Measurements from ENCODE around the gene CDC23. TPM values are rescaled to one million over a fixed set of nuclear protein-coding genes. Genes with fewer than 3 reads are reported as not detected.
"Not testable (repeated sequence)": the region's sequence is repeated elsewhere in the genome, so short reads cannot be mapped to it uniquely, and the experiment has no call there.

Gene CDC23
- total RNA-seq, 1 donor from 2014 or later, result 29.8 TPM

GRCh38 chr5:138212828-138213160, 329 bp downstream of the CDC23 start:
- DNase-seq, result peak; percentile 71

- no peak for DNase-seq
These were observed 2.1 kb downstream of the CDC23 start for GRCh38 chr5:138210985-138211384.

GRCh38 chr5:138193859-138194258, 19.3 kb downstream of the CDC23 start:
- not testable (repeated sequence) for DNase-seq

GRCh38 chr5:138192826-138193225, 20.3 kb downstream of the CDC23 start:
- no peak for DNase-seq

- DNase-seq, result no peak
These were observed 24.5 kb downstream of the CDC23 start for GRCh38 chr5:138188626-138189025.

GRCh38 chr5:138186002-138186447, 27.1 kb downstream of the CDC23 start:
- DNase-seq, result no peak

GRCh38 chr5:138182808-138183207, 30.3 kb downstream of the CDC23 start:
- no peak for DNase-seq

GRCh38 chr5:138180841-138181240, 32.3 kb downstream of the CDC23 start:
- no peak for DNase-seq

GRCh38 chr5:138180183-138180782, 32.8 kb downstream of the CDC23 start:
- no peak for DNase-seq

- no peak for DNase-seq
These were observed 33.8 kb downstream of the CDC23 start for GRCh38 chr5:138179277-138179857.

- DNase-seq, result peak; percentile 92
These were observed 34.4 kb downstream of the CDC23 start, which contains the start of the genes BRD8 and KIF20A for GRCh38 chr5:138178516-138179276. BRD8 (minus strand) TSS chr5:138178630; CDS start chr5:138178614, 16 bp downstream. KIF20A (plus strand) TSS chr5:138179112; CDS start chr5:138179681, 569 bp downstream.

- no peak for DNase-seq
These were observed 35.1 kb downstream of the CDC23 start for GRCh38 chr5:138177941-138178515.

- no peak for DNase-seq
These were observed 42.8 kb downstream of the CDC23 start for GRCh38 chr5:138170299-138170698.

GRCh38 chr5:138169124-138169523, 44.0 kb downstream of the CDC23 start:
- no peak for DNase-seq

GRCh38 chr5:138163721-138164120, 49.4 kb downstream of the CDC23 start:
- DNase-seq, result no peak

- DNase-seq, result no peak
These were observed 52.4 kb downstream of the CDC23 start for GRCh38 chr5:138160706-138161105.

- DNase-seq, result no peak
These were observed 53.5 kb downstream of the CDC23 start for GRCh38 chr5:138159666-138160065.

- DNase-seq, result no peak
These were observed 55.5 kb downstream of the CDC23 start for GRCh38 chr5:138157626-138158025.

GRCh38 chr5:138155977-138156376, 57.1 kb downstream of the CDC23 start:
- not testable (repeated sequence) for DNase-seq

- DNase-seq, result no peak
These were observed 63.6 kb downstream of the CDC23 start for GRCh38 chr5:138149530-138149929.

- DNase-seq, result no peak
These were observed 64.3 kb downstream of the CDC23 start for GRCh38 chr5:138148811-138149210.

- not testable (repeated sequence) for DNase-seq
These were observed 69.5 kb downstream of the CDC23 start for GRCh38 chr5:138143578-138143977.

GRCh38 chr5:138141734-138142133, 71.4 kb downstream of the CDC23 start:
- DNase-seq, result no peak
